ENCODE measurements around the gene POLR2I. TPM values are rescaled to one million over a fixed set of nuclear protein-coding genes. Genes with fewer than 3 reads are reported as not detected.

The POLR2I gene
- total RNA-seq, 4 donors from 2014 or later, result 8.2 to 69.8 (median 25.2) TPM

DNA sequence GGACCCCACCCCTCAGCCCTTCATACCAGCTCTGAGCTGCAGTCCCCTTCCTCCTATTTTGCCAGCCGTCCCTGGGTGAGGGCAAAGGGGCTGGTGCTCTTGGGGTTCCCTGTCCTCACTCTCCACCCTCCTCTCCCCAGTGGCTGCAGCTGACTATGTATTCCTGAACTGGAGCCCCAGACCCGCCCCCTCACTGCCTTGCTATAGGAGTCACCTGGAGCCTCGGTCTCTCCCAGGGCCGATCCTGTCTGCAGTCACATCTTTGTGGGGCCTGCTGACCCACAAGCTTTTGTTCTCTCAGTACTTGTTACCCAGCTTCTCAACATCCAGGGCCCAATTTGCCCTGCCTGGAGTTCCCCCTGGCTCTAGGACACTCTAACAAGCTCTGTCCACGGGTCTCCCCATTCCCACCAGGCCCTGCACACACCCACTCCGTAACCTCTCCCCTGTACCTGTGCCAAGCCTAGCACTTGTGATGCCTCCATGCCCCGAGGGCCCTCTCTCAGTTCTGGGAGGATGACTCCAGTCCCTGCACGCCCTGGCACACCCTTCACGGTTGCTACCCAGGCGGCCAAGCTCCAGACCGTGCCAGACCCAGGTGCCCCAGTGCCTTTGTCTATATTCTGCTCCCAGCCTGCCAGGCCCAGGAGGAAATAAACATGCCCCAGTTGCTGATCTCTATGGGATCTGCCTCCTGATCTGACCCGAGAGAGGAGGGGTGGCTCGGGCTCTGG lies 35.2 kb upstream of the POLR2I start:
- TF ChIP-seq POLR2A (IDR thresholded peaks at IDR 0.05) (no peak), CTCF (IDR thresholded peaks at IDR 0.05) (no peak)
- Histone ChIP-seq H3K4me3 (no peak overlapping the region), H3K4me1 (peaks cover 0 to 5% of the 10 kb centered on the region in 2 donors), H3K27me3 (no peaks in the 10 kb centered on the region), H3K9me3 (no peaks in the 10 kb centered on the region), H3K36me3 (no peaks in the 10 kb centered on the region), H3K27ac (no peak overlapping the region)
- DNase-seq, result no peak
- intact Hi-C loops (cut with DNase I; ENCODE audit: low total_unique reads), result no loop called here

DNA sequence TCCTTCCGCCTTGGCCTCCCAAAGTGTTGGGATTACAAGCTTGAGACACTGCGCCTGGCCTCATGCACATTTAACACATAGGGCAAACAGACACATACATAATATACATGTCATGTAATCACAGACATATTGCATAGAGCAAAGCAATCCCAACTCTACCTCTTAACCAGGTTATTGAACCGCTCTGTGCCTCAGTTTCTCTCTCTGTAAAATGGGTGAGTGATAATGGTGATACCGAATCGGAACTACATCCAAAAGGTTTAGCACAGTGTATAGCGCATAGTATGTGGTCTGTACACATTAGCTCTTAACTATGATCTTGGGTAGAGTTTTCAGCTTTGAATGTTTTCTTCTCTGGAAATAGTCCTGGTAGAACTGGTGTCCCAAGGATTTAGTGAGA lies 29.9 kb upstream of the POLR2I start:
- intact Hi-C loops (cut with DNase I; ENCODE audit: low total_unique reads), result no loop called here
- no peak for TF ChIP-seq CTCF (IDR thresholded peaks at IDR 0.05)
- no peak for TF ChIP-seq POLR2A (IDR thresholded peaks at IDR 0.05)
- Histone ChIP-seq H3K4me1 (peaks cover 0 to 10% of the 10 kb centered on the region in 2 donors), H3K9me3 (no peaks in the 10 kb centered on the region), H3K27me3 (no peaks in the 10 kb centered on the region), H3K27ac (no peak overlapping the region), H3K4me3 (no peak overlapping the region), H3K36me3 (no peaks in the 10 kb centered on the region)
- DNase-seq, result no peak

GRCh38 chr19:36142496-36142895 lies 27.8 kb upstream of the POLR2I start:
- no peaks in the 10 kb centered on the region for H3K9me3 ChIP-seq
- no peak overlapping the region for H3K27ac ChIP-seq
- H3K36me3 ChIP-seq, result no peaks in the 10 kb centered on the region
- intact Hi-C loops (cut with DNase I; ENCODE audit: low total_unique reads), result no loop called here
- peaks cover 0 to 10% of the 10 kb centered on the region in 2 donors for H3K4me1 ChIP-seq
- H3K27me3 ChIP-seq, result no peaks in the 10 kb centered on the region
- no peak overlapping the region for H3K4me3 ChIP-seq
- TF ChIP-seq POLR2A (IDR thresholded peaks at IDR 0.05) (no peak), CTCF (IDR thresholded peaks at IDR 0.05) (no peak)
- DNase-seq, result no peak

DNA sequence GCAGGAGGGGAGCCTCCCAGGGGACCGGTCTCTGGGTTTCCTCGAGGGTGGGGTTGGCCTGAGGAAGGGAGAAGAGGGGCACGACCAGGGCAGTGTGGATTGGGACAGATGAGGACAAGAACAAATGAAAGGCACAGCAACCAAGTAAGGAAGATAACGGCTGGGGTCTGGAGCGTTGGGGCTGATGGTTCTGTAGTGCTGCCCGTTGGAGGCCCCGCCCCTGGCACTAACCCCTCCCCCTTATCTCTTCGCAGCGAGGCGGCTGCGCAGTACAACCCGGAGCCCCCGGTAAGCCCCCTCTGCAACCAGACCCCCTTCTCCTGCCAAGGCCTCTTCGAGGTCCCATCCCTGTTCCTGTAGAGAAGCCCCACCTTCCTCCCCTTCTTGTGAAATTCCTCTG lies 27.4 kb upstream of the POLR2I start:
- H3K4me1 ChIP-seq, result peaks cover 0 to 10% of the 10 kb centered on the region in 2 donors
- no peak for TF ChIP-seq POLR2A (IDR thresholded peaks at IDR 0.05)
- no peak for TF ChIP-seq CTCF (IDR thresholded peaks at IDR 0.05)
- no peak overlapping the region for H3K4me3 ChIP-seq
- H3K9me3 ChIP-seq, result no peaks in the 10 kb centered on the region
- no peak for DNase-seq
- intact Hi-C loops (cut with DNase I; ENCODE audit: low total_unique reads), result no loop called here
- no peaks in the 10 kb centered on the region for H3K36me3 ChIP-seq
- peak overlapping the region; percentile 95 to 97 for H3K27ac ChIP-seq
- no peaks in the 10 kb centered on the region for H3K27me3 ChIP-seq

DNA sequence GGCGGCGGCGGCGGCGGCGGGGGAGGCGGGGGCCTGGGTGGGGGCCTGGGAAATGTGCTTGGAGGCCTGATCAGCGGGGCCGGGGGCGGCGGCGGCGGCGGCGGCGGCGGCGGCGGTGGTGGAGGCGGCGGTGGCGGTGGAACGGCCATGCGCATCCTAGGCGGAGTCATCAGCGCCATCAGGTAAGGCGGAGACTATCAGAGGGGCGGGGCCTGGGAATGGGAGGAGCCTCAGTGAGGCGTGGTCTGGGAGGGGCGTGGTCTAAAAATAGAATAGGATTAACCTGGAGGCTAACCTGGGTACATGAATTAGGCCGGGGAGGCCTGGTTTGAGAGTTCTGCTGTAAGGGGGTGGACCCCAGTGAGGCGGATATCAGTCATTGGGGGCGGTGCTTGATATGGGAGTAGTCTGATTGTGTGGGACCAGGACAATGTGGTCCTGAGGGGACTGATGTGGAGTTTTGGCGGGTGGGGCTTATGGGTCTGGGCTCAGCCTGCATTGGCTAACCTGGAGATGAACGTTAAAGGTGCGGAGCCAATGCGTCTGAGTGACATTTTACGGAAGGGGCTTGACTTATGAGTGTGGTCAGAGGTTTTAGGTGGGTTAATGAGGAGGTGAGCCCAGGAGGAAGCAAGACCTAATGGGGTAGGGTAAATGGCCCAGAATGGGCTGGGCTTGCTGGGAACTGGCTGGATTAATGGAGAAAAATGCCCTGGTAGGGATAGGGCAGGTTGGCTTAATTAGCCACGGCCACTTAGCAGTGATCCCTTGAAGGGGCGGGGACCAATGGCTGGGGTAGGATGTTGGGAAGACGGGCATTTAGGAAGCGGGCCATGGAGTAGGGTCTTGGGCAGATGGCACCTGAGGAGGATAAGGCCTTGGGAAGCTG lies 26.6 kb upstream of the POLR2I start:
- intact Hi-C loops (cut with DNase I; ENCODE audit: low total_unique reads), result no loop called here
- Histone ChIP-seq H3K4me3 (peak overlapping the region; percentile 80 to 92), H3K27me3 (no peaks in the 10 kb centered on the region), H3K27ac (peak overlapping the region; percentile 95 to 97), H3K4me1 (peaks cover 0 to 10% of the 10 kb centered on the region in 2 donors), H3K36me3 (no peaks in the 10 kb centered on the region), H3K9me3 (no peaks in the 10 kb centered on the region)
- TF ChIP-seq CTCF (IDR thresholded peaks at IDR 0.05) (peak in 1 of 4 experiments; percentile 3), POLR2A (IDR thresholded peaks at IDR 0.05) (peak; percentile 72 to 77)
- peak; percentile 92 for DNase-seq
